HG03442 (cell line): ENCODE data around the gene HPSE.
A peak's percentile ranks its signal among the peaks of the same experiment; 100 is the strongest.

Experiments used
- ATAC-seq: cut with Tn5 transposase; IDR thresholded peaks from one replicate; pipeline ENCODE4 v1.9.1; 2021; ENCODE audit warnings: mild to moderate bottlenecking, moderate library complexity; ENCODE audit not compliant: unreplicated experiment

Gene HPSE

DNA sequence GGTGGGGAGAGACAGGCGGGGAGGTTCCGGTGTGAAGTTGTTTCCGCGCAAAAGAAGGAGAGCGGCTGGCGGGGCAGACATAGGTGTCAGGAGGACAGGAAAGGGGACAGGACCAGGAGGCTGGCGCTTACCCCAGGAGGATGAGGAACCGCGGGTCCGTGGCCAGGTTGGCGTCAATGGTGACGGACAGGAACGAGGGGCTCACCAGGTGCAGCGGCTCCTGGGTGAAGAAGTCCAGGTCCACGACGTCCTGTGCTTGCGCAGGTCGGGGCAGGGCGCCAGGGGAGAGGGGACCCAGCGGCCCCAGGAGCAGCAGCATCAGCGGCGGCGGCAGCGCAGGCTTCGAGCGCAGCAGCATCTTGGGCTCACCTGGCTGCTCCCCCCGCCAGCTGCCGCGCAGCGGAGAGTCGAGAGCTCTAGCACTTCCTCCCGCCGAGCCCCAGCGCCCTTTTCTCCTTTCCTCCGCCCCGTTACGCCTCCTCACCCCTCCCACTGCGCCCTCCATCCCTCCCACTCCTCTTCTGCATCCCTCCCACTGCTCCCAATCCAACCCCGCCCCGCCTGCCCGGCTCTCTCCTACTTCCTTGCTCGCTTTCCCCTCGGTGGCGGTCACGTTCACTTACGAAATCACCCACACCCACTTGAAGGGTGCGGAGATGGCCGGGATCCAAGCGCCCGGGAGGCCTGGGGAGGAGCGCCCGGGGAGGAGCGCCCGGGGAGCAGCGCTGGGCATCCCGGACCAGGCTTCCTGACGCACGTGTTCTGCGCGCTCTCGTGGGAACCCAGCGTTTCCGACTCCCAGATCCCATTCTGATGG lies at the start of gene HPSE:
HPSE (minus strand) TSS at position 424 of the 817 bp plus-strand sequence; CDS start at position 358, 66 bp downstream.
- ATAC-seq: peak; percentile 87

DNA sequence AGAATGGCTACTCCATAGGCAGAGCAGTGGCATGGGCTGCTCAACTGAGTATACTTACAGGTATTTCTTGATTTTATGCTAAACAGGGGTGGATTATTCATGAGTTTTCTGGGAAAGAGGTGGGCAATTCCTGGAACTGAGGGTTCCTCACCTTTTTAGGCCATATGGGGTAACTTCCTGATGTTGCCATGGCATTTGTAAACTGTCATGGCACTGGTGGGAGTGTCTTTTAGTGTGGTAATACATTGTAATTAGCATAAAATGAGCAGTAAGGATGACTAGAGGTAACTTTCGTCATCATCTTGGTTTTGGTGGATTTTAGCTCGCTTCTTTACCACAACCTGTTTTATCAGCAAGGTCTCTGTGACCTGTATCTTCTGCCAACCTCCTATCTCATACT lies 48.2 kb upstream of the HPSE start:
- no peak for ATAC-seq

DNA sequence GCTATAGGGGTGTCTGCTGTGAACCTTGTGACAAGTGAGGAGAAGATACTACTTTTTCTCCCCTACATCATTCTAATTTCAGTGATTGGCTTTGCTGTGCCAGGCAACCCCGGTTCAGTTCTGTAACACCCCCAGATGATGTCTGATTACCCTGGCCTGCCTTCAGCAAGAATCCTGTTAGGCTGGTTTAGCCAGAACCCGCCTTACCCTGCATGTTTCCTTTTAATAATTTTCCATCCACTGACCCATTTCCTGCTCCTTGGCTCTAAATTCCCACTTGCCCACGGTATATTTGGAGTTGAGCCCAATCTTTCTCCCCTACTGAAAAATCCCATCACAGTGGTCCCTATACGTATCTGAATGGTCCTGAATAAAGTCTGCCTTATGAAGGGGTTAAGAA lies 46.5 kb upstream of the HPSE start:
- no peak for ATAC-seq

DNA sequence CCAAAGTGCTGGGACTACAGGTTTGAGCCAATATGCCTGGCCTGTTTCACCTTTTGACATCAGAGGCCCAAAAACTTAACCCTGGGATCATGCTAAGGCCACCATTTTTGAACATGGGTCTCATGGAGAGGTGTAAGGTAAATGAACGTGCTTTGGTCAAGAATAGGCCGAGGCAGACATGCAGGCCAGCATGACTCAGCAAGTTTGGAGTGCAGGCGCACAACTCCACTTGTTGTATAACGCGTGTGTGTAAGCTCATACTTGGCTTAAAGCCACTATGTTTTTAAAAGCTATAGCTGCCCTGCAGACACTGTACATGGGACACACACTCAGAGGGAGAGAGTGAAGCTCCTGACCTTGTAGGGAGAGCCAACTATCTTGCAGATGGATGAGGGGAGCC lies 43.8 kb upstream of the HPSE start:
- ATAC-seq: no peak

DNA sequence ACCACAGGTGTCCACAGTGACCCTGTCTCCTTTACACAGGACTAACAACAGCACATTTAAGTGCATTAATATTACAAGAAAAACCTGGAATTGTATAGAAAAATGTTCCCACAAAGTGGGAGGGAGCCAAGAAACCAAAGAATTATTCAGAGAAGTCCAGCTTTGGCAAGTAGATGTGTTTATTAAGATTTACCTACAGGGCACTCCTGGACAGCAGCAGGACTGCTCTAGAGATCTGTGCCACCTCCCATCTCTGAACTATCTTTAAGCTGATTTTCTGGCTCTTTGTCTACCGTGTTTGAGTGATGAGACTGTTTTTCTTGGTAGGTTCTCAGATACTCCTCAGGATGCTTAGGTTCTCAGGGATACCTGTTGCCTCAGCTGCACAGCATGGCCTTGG lies 38.3 kb upstream of the HPSE start:
- ATAC-seq: no peak

DNA sequence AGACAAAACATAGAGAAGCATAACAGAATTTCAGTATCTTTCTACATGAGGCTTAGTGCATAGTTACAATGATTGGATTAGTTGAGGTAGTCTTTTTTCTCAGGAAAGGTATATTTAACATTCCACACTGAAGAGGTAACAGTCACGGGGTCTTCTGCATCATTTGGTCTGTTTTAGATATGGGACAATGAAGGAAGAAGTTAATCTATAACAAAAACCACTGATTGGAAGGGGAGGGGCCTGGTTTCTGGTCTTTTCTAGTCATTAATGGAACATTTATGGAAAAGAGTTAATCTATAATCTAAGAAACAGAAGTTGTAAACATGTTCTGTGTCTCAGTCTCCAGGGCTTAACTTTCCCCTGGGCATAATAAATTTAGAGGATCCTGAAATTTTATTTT lies 37.3 kb upstream of the HPSE start:
- no peak for ATAC-seq

DNA sequence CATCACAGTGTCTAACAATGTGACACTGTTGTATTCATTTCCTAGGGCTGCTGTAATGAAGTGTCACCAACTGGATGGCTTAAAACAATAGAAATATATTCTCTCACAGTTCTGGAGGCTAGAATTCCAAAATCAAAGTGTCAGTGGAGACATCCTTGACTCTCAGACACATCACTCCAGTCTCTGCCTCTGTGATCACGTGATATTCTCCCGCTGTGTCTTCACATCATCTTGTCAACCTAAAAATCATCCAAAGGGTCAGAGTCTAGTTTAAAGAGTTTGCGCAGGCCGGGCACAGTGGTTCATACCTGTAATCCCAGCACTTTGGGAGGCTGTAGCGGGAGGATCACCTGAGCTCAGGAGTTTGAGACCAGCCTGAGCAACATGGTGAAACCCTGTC lies 36.6 kb upstream of the HPSE start:
- no peak for ATAC-seq

DNA sequence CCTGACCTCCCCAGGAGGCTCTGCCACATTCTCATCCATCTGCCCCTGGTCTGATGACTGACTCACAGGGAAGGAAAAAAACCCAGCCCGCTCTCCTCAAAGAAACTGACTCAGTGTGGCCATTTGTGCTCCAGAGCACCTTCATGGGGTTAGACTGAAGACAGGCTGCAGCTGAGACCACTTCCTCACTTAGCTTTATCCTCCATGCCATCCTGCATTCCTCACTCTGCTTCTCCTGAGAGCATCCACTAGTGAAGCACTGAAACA lies 35.9 kb upstream of the HPSE start:
- no peak for ATAC-seq

DNA sequence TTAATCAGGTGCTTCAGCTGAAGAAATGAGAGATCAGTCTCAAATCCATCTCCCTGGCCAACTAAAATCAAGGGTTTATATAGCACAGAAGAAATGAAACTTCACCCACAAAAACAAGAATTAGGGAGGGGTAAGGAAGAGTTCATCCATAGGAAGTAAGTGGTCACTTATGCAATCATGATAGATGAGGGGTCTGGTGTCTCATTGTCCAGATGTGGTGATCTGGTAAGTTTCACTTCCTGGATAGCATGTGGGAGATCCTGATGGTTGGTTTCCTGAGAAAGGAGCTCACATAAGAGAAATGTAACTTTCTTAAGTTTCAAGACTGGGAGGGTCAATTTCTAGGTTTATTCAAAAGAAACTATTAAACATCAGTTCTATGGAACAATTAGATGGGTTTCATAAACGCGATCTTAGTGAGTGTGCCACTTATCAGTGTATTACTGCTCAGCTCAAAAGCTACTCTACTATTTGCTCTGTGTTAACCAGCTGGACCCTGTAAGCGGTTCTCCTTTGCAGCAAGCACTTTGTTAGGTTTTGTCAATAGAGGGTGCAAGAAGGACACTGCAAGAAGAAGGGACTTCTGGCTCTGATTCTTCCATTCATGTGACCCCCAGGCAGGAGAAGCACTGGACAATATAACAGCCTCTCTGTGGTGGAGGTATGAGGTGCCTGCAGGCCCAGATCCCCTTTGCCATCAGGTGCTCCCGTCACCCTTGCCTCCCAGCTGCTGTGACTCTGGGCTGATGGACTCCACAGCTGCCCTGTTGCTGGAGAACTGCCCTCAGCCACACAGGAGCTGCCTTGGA lies 35.4 kb upstream of the HPSE start:
- ATAC-seq: no peak

DNA sequence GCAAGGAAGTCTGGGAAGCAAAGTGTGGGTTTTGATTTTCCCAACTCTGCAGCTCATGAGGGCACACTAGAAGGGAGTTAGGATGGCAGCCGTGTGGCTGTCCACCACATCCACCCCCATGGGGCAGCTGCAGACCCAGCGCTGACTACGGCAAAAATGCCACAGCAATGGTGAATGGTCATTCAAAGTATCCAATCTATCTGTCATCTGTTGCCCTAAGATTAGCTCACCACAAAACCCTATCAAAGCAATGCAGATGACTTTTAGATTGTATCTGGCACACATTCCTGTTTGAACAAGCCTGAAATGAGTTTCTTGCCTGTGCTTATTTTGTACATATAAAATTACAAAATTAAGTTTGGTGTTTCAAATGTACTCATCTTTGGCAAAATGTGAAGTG lies 29.7 kb upstream of the HPSE start:
- no peak for ATAC-seq

DNA sequence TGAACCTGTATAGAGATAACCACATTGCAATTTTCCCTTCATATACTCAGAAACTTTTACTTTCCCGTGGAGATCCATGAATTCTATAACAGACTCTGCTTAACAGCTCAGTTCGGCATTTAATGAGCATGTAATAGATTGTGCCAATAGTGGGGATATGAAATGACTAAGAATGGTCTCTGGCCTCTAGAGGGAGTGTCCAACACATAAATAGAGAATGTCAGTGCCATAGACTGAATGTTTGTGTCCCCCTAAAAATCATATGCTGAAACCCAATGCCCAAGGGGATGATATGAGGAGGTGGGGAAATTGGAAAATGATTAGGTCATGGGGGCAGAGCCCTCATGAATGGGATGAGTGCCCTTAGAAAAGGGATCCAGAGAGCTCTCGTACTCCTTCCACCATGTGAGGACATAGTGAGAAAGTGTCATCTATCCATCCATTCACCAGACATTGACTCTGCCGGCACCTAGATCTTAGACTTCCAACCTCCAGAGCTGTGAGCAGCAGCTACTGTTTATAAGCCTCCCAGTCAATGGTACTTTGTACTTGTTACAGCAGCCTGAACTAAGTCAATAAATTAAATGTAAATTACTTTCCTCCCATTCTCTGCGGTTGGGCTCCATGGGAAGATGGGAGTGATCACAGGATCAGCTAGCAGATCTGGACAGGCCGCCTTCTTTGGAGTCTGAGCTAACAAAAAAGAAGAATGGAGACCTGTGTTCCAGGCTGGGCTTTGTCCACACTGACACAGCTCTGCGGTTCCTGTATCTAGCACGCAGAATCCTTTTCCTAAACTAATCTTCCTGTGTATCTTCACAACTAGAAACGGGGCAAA lies 28.1 kb upstream of the HPSE start:
- ATAC-seq: no peak

DNA sequence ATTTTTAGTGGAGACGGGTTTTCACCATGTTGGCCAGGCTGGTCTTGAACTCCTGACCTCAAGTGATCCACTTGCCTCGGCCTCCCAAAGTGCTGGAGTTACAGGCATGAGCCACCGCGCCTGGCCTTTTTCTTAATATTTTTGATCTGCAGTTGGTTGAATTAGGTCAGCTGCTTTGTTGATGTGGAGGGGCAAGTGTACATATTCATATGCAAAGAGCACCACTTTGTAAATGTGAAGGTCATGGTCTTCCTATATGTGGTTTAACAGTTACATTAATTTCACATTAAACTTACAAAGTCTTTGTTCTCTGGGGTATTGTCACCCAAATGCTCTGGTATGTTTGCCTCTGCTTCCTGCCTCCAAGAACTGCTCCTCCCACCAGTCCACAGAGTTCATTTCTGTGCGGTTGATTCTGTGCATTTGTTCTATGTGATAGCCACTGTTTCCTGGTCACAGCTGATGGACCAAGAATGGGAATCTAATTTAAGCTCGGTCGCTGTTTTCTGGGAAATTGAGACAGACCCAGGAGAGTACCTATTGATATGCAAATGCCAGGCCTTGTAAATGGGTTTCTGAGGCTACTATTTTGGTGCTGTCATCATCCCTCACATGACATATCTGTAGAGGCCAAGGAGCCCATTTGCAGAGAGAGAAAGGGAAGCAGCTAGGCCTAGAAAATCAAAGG lies 26.9 kb upstream of the HPSE start:
- no peak for ATAC-seq

DNA sequence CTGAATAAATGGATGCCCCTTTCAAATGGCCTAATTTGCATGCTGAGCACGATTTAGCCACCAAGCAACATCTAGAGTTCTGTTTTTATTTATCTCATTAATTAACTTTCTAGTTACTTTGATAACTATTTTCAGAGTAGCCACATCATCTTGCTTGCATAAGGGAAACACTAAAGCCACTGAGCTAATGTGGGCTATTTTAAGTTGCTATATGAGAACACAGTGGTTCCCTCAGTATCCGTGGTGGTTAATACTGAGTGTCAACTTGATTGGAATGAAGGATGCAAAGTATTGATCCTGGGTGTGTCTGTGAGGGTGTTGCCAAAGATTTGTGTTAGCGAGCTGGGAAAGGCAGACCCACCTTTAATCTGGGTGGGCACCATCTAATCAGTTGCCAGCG lies 25.4 kb upstream of the HPSE start:
- no peak for ATAC-seq

DNA sequence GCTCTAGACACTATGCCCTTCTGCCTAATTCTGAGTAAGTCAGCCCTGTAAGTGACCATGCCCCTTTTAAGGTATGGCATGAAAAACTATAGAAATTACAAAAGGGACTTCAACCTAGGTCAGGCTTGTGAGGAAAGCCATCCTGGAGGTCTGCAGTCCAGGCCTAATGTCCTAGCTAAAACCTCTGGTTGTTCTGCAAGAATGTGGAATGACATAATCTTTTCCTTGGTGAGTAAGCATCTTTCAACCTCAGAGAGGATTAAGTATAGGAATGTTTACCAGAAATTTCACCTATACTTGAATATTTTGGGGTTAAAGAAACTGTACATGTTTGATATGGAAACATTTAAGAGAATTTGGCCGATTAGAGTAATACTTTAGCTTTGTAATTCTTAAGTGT lies 23.8 kb upstream of the HPSE start:
- ATAC-seq: no peak

DNA sequence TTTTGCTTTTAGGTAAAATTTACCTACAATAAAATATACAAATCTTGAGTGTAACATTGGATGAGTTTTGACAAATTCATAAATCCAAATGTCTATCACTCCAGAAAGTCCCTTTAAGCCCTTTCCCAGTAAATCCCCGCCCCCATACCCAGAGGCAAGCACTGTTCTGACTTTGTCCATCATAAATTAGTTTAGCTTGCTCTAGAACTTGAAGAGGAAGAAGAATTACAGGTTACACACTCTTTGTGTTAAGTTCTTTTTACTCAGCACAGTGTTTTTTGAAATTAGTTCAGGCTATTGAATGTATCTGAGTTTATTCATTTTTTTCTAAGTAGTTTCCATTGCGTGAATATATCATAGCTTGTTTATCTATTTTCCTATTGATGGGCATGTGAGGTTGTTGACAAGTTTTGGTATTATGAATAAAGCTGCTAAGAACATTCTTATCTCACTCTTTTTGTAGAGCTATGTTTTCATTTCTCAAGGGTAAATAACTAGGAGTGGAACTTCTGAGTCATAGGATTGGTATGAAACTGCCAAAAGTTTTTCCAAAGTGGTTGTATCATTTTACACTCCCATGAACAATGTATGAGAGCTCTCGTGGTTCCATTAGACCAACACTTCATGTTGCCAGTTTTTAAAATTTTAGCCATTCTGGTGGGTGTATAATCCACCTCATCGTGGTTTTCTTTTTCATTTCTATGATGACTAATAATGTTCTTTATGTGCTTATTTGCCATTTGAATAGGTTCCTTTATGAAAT lies 22.4 kb upstream of the HPSE start:
- ATAC-seq: peak; percentile 75

DNA sequence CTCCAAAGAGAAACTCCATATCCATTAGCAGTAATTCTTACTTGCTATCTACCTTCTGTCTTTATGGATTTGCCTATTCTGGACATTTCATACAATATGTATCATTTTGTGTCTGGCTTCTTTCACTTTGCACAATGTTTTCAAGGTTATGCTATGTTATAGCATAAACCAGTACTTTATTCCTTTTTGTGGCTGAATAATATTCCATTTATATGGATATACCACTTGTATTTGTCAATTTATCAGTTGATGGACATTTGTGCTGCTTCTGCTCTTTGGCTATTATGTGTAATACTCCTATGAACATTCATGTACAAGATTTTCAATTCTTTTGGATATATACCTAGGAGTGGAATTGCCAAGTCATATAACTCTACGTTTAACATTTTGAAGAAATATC lies 18.9 kb upstream of the HPSE start:
- no peak for ATAC-seq

DNA sequence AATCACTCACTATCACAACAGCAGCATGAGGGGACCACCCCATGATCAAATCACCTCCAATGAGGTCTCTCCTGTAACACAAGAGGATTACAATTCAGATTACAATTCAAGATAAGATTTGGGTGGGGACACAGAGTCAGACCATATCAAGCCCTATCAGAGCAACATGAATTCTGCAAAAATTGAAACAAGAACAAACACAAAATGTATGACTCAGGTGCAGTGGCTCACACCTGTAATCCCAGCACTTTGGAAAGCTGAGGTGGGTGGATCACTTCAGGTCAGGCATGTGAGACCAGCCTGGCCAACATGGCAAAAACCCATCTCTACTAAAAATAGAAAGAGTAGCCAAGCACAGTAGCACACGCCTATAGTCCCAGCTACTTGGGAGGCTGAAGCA lies 13.4 kb upstream of the HPSE start:
- ATAC-seq: no peak

DNA sequence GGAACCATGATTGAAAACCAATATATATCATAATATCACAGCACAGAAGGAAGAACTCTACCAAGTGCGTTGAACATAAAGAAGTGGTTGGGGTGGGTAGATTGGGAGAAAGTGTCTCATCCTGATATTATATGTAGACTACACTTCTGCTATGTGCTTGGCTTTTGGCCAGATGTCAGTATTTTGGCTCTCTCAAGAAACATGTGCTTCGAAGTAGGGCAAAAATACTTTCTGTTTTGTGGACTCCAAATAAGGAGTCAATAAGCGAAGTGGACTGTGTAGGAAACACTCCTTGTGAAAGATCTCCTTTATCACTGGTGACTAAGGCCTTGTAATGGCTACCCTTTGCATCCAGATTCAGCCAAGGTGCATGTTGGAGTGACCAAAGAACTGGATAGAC lies 7.8 kb upstream of the HPSE start:
- no peak for ATAC-seq

DNA sequence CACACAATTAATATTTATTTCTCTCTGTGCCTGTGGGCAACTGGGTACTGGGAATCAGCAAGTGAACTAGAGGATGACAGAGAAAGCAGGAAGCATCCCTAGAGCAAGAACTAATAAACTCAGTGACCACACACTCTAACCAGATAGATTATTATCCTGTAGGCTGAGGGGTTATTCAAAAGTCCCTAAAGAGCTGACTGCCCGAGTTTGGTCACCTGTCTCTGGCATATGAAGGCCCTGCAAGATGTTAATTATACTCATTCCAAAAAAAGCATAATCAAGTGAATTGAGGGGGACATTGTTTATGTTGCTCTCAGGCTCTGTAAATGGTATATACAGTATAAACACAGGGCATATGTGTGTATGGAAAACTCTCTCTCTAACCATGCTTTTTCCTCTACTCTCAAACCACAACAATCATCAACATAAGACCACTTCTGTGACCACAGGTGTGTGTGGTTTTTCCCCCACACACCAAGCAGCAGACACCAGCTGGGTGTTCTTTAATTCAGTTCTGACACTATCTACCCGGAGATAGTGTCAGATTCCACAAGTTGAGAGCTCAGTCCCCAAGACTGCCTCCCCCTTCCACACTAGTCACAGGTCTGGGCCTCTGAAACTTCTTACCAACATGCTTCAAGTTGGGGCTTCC lies 6.2 kb upstream of the HPSE start:
- ATAC-seq: peak; percentile 87

DNA sequence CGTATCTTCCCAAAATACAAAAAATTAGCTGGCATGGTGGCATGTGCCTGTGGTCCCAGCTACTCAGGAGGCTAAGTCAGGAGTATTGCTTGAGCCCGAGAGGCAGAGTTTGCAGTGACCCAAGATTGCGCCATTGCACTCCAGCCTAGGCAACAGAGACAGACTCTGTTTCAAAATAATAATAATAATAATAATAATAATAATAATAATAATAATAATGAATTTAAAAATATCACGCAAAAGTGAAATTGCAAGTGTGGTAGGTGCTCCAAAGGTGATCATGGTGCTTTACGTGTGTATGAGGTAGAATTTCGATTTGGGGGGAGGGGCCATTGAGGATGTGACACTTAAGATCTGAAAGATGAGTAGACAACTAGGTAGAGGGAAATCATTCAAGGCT lies 4.9 kb upstream of the HPSE start:
- no peak for ATAC-seq
